Measurements from ENCODE around the gene RHOA. TPM values are rescaled to one million over a fixed set of nuclear protein-coding genes. Genes with fewer than 3 reads are reported as not detected.

The RHOA gene
- total and polyA plus RNA-seq, 2 of the 8 experiments (the other 6 are each of a cell fraction or from before 2014, with no cell fraction given), result 176 to 397 TPM

DNA sequence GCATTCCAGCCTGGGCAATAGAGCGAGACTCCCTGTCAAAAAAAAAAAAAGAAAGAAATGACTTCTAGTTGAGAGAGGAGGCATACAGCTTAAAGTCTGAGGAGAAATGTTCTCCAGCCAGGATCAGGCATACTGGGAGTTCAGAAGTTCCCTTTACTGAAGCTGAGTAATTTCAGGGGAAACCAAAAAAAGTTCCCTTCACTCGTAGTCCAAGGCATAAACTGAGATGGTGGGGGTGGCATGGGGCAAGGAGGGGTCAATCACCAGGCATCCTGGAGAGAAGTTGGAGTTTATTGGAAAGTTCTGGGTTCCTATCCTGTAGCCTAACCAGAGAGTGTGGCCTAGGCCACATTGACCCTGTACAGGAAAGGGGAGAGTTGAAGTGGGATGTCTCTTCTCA is 59.5 kb downstream of the RHOA start:
- 95% methylated on average over 2 of the region's 2 CpGs; no CpG with 5 or more reads in 1 of the 2 experiments for WGBS, 2 experiments (ENCODE audit: extremely low coverage in 1 of 2, insufficient coverage in 1 of 2, insufficient read length in 1 of 2, insufficient replicate concordance in 2 of 2, low coverage in 1 of 2, low lambda C conversion rate in 2 of 2, missing lambda C conversion rate in 1 of 2)

More for the DNA sequence above, 59.5 kb downstream of the RHOA start:
- Histone ChIP-seq H4K20me1 (replicated peaks in 1 of 2; ENCODE audit: control insufficient read depth in 1 of 2, insufficient read depth in 2 of 2, low read length in 2 of 2) (no peaks in the 10 kb centered on the region), H3K79me2 (ENCODE audit: control insufficient read depth in 1 of 2, insufficient read depth in 2 of 2, low read length in 2 of 2) (peaks cover 0 to 10% of the 10 kb centered on the region in 2 experiments; a peak in 2 of 4 replicates), H2BK5ac (ENCODE audit: low read depth, low read length) (no peak overlapping the region), H3K4ac (replicated peaks; ENCODE audit: insufficient read length, low read depth, low read length) (no peak overlapping the region), H2AFZ (ENCODE audit: low read length) (no peak overlapping the region), H3K27ac (ENCODE audit: low read depth, low read length) (no peak overlapping the region), H3K36me3 (ENCODE audit: control insufficient read depth in 2 of 4, insufficient read depth in 4 of 4, low read length in 3 of 4) (peaks cover 0 to 9% (median 5%) of the 10 kb centered on the region in 4 experiments; a peak in 5 of 8 replicates), H2BK20ac (ENCODE audit: low read length) (no peak overlapping the region), H4K5ac (ENCODE audit: insufficient read length, low read depth, low read length) (no peak overlapping the region), H3K23me2 (ENCODE audit: low read depth, low read length) (no peaks in the 10 kb centered on the region; the same call in 1 of the 2 replicates), H2BK120ac (replicated peaks; ENCODE audit: low read depth, low read length) (no peak overlapping the region), H4K91ac (replicated peaks; ENCODE audit: insufficient read length, low read length) (no peak overlapping the region), H3K23ac (ENCODE audit: insufficient read length) (no peak overlapping the region), H2AK5ac (ENCODE audit: low read depth, low read length) (no peak overlapping the region), H3K4me3 (ENCODE audit: extremely low read depth in 1 of 4, insufficient read depth in 2 of 4, low read depth in 3 of 4, low read length in 4 of 4) (no peak overlapping the region), H3K4me1 (replicated peaks in 1 of 4; ENCODE audit: control insufficient read depth in 3 of 4, insufficient read depth in 4 of 4, low read length in 3 of 4) (peaks cover 0 to 3% (median 0%) of the 10 kb centered on the region in 4 experiments; a peak in 1 of 7 replicates), H3K79me1 (ENCODE audit: low read depth, low read length) (no peaks in the 10 kb centered on the region; the same call in 1 of the 2 replicates), H3K9ac (replicated peaks in 1 of 4; ENCODE audit: extremely low read depth in 1 of 4, low read depth in 3 of 4, low read length in 3 of 4) (no peak overlapping the region), H2BK15ac (ENCODE audit: low read length) (no peak overlapping the region), H3K14ac (ENCODE audit: insufficient read length) (no peak overlapping the region), H3K56ac (replicated peaks; ENCODE audit: insufficient read length, low read depth, low read length) (no peak overlapping the region), H3K27me3 (replicated peaks in 1 of 4; ENCODE audit: control insufficient read depth in 3 of 4, extremely low read depth in 1 of 4, insufficient read depth in 3 of 4, low read length in 3 of 4) (no peaks in the 10 kb centered on the region), H3K9me3 (ENCODE audit: insufficient read depth in 2 of 2, low read depth in 1 of 2, low read length in 1 of 2) (no peaks in the 10 kb centered on the region), H3K18ac (ENCODE audit: extremely low read depth, low read length) (no peak overlapping the region), H3K4me2 (ENCODE audit: insufficient read depth in 1 of 2, low read depth in 2 of 2, low read length in 2 of 2) (no peak overlapping the region), H4K8ac (ENCODE audit: extremely low read depth, insufficient read depth, low read length) (no peak overlapping the region), H2BK12ac (ENCODE audit: low read depth, low read length) (no peak overlapping the region)
- DNase-seq (ENCODE audit: low read depth in 1 of 2, low spot score in 2 of 2) (no peak), FAIRE-seq (no peak)
- no peak for TF ChIP-seq SIX5 (IDR thresholded peaks at IDR 0.05; ENCODE audit: low read depth, low read length)
- no peak for TF ChIP-seq GABPA (IDR thresholded peaks at IDR 0.05; ENCODE audit: borderline replicate concordance, insufficient read depth, low read length)
- no peak for TF ChIP-seq KDM1A (IDR thresholded peaks at IDR 0.05; ENCODE audit: borderline replicate concordance, low read length)
- TF ChIP-seq RAD21 (IDR thresholded peaks at IDR 0.05 in 1 of 2, conservative IDR thresholded peaks at IDR 0.05 in 1 of 2; ENCODE audit: low read depth in 2 of 2, low read length in 2 of 2), result no peak
- TF ChIP-seq RBBP5 (IDR thresholded peaks at IDR 0.05; ENCODE audit: borderline replicate concordance, low read depth, low read length), result no peak
- no peak for TF ChIP-seq SP1 (IDR thresholded peaks at IDR 0.05; ENCODE audit: low read depth, low read length)
- CTCF ChIA-PET (ENCODE audit: partially characterized antibody), result interaction anchor here (1.2 to 2.4 kb wide), 3 partner anchors 12 to 102 kb away, joined by 3 to 11 read pairs (median 4); partner anchors contain the start of gene USP4
- POLR2A ChIA-PET (ENCODE audit: partially characterized antibody), result interaction anchor here (0.7 to 1.9 kb wide), 10 partner anchors 8 to 119 kb away, joined by 3 to 15 read pairs (median 4); partner anchors contain the start of genes DAG1, RHOA, TCTA and USP4
